H4 (cell line): ENCODE results near the gene YTHDF1. TPM values are rescaled to one million over a fixed set of nuclear protein-coding genes. Genes with fewer than 3 reads are reported as not detected.

ENCODE experiments used
- DNase-seq: peaks from one replicate; pipeline ENCODE4 v3.0.0-alpha.2; 2015; ENCODE audit warnings: low spot score
- total RNA-seq: library from RNA; depleted of rRNA; stranded (reverse); fragments of >200 nt; shearing (Covaris generic); gene quantifications from 2 replicates; pipeline ENCODE4 v1.2.3, GENCODE V29; 2014

Gene YTHDF1
- total RNA-seq, 1 experiment from 2014 or later, result 16.2 TPM

- no peak for DNase-seq
Measured at GRCh38 chr20:63248835-63249591, 33.1 kb upstream of the YTHDF1 start.

GRCh38 chr20:63247671-63248228, 31.8 kb upstream of the YTHDF1 start:
- DNase-seq, result no peak

DNA sequence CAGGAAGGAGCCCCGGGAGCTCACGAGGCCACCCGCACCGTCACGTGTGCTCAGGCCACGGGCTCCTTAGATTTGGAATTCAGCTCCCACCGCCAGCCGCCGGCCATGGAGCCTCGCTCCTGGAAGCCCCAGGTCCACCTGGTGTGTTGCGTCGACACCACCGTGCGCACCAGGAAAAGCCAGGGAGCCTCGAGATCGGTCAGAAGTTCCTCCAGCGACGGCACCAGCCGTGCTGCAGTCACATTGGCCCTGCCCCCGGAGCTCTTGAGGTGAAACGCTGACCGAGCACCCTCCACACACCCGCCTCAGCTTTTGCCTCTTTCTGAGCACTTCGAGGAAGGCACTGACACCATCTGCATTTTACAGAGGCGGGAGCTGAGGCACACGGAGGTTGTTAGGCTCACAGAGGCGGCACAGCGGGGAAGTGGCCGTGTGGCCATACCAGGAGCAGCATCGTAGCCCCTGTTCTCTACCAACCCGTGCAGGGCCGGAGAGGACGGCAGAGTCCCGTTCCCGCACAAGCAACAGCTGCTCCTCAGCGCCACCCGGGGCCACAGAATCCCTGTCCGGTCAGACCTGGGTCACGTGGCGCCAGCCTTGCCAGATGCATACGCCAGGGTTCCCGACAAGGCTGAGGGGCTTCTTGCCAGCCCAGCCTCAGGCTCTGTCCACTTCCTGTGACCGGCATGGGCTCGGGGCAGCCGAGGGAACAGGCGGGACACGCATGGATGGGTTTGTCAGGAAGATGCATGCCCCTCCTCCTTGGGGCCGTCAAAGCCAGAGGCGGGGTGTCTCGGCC, 30.8 kb upstream of the YTHDF1 start:
- no peak for DNase-seq

DNA sequence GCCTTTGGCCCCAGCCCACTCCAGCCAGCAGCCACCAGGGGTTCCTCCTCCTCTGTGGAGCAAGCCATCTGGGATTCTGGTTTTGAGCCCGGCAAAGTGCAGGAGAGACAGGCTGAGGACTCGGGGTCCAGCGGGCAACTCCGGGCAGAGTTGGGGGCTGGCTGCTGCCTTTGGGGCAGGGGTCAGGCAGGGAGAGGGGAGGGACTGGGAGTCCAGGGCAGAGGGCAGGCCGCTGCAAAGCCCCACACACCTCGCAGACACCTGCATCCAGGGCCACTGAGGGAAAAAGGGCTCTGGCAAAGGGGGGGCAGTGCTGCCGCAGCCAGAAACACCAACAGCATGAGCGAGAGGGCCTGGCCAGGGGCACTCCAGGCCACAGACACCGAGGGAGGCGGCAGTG, 28.5 kb upstream of the YTHDF1 start:
- DNase-seq, result no peak

GRCh38 chr20:63243604-63244247, 27.8 kb upstream of the YTHDF1 start:
- no peak for DNase-seq

DNA sequence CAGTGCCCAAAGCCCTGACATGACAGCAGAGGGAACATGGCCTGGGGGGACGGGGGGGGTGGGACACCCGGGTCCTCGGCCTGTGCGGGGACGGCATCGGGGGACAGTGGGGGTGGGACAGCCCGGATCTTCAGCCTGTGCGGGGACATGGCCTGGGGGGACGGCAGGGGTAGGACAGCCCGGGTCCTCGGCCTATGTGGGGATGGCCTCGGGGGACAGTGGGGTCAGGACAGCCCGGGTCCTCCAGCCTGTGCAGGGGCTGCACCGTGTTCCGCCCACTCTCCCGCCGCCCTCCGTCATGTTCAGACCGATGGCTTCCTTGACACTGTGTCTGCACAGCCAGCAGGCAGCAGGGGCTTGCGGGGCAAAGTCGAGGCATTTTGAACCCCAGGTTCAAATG, 26.8 kb upstream of the YTHDF1 start:
- DNase-seq, result no peak

- DNase-seq, result no peak
Measured at GRCh38 chr20:63241272-63241671, 25.3 kb upstream of the YTHDF1 start.

DNA sequence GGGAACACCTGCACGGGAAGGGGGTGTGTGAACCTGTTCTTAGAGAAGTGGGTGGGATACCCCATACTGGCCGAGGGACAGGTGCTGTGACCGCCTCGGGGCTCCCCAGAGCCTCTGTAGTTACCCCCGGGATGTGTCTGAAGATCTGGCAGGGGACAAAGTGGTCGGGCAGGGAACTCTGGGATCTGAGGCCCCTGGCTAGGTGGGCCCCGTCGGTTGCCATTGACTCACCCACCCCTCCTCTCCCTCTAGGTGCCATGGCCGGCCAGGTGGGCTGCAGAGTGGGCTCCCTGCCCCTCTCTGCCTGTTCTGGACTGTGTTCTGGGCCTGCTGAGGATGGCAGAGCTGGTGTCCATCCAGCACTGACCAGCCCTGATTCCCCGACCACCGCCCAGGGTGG, 24.1 kb upstream of the YTHDF1 start:
- no peak for DNase-seq

- no peak for DNase-seq
Measured at GRCh38 chr20:63239431-63239830, 23.5 kb upstream of the YTHDF1 start.

- DNase-seq, result peak; percentile 24
Measured at GRCh38 chr20:63238514-63239125, 22.7 kb upstream of the YTHDF1 start.

GRCh38 chr20:63238031-63238430, 22.1 kb upstream of the YTHDF1 start:
- DNase-seq, result no peak

- DNase-seq, result no peak
Measured at GRCh38 chr20:63236116-63236837, 20.3 kb upstream of the YTHDF1 start.

DNA sequence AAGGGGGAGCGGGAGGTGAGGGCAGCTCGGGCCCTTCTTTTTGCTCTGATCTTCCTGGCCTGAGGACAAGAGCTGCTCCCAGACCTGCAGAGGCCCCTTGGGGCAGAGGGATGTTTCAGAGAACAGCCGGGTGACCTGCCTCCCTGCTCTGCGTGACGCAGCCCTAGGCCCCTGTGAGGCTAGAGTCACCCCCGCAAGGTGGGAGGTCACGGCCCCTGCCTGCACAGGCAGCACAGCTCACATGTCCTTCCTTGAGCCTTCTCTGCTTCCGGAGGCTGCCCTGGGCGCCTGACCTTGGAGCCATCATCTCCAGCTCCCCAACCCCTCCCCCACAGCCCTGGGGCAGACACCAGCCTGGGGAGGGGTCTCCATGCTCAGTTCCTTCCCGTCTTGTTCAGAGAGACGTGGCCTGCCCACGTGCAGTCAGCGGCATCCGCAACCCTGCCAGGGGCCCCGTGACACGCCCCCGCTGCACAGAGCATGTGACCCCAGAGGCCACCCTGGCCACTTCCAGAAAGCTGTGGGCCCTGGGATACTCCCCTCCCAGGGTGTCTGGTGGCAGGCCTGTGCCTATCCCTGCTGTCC, 19.6 kb upstream of the YTHDF1 start, which contains the start of gene BIRC7:
Gene BIRC7, plus strand, starts transcription at position 507 of the 585 bp plus-strand sequence. CDS start 192 bp downstream, outside the sequence.
- no peak for DNase-seq

- DNase-seq, result no peak
Measured at GRCh38 chr20:63234693-63235398, 18.9 kb upstream of the YTHDF1 start.

GRCh38 chr20:63233924-63234323, 18.0 kb upstream of the YTHDF1 start:
- DNase-seq, result no peak

- DNase-seq, result no peak
Measured at GRCh38 chr20:63233061-63233344, 17.1 kb upstream of the YTHDF1 start.

GRCh38 chr20:63232235-63233060, 16.5 kb upstream of the YTHDF1 start:
- DNase-seq, result peak; percentile 96

- no peak for DNase-seq
Measured at GRCh38 chr20:63230800-63231268, 14.9 kb upstream of the YTHDF1 start.

DNA sequence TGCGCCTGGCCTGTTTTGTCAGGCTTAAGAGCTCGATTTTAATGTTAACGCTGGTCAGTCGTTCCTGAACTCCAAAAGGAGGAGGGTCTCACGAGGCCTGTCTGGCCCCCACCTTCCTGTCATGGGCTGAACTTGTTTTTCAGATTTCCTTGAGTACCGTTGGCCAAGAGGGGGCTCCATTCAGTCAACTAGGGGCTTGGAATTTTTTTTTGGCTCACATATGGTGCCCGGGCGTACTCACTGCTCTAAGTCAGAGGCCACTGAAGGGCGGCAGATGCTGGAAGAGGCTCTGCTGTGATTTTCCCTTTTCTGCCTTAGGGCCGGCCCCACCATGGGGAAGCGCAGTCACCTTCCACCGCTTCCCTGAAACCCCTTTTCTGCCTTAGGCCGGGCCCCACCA, 12.9 kb upstream of the YTHDF1 start:
- DNase-seq, result no peak
